ENCODE measurements around the gene PPBP.

GRCh38 chr4:73936969-73937368, 51.0 kb downstream of the PPBP start:
- TF ChIP-seq CTCF (IDR thresholded peaks at IDR 0.05 in 4 of 5, conservative IDR thresholded peaks at IDR 0.05 in 1 of 5), result no peak
- TF ChIP-seq POLR2A (IDR thresholded peaks at IDR 0.05), result no peak
